RKO (cell line): Measurements from ENCODE around the gene PGGHG.

ENCODE experiments used
- DNase-seq: peaks from one replicate; pipeline ENCODE4 v3.0.0-alpha.2; 2016; ENCODE audit warnings: low spot score

The PGGHG gene

GRCh38 chr11:285021-285893, 3.7 kb upstream of the PGGHG start:
- no peak for DNase-seq

- no peak for DNase-seq
Observed at GRCh38 chr11:285894-286220, 3.1 kb upstream of the PGGHG start.

DNA sequence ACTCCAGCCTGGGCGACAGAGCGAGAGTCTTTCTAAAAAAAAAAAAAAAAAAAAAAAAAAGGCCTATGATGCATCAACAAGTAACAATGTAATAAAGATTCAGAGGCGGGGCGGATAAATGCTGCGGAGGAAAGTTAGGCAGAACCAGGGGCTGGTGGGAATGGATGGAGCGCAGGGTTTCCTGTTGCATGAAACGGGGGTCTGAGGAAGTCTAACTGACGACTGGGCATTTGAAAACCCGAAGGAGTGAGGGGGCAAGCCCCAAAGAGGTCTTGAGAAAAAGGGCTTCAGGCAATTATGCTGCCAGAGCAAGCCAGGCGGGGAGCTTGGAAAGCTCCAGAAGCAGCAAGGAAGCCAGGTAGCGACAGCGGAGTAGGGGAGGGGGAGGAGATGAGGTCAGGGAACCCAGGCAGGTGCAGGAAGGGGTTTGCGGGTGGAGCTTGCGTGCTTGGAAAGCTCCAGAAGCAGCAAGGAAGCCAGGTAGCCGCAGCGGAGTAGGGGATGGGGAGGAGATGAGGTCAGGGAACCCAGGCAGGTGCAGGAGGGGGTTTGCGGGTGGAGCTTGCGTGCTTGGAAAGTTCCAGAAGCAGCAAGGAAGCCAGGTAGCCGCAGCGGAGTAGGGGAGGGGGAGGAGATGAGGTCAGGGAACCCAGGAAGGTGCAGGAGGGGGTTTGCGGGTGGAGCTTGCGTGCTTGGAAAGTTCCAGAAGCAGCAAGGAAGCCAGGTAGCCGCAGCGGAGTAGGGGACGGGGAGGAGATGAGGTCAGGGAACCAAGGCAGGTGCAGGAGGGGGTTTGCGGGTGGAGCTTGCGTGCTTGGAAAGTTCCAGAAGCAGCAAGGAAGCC, 1.7 kb upstream of the PGGHG start:
- DNase-seq: peak; percentile 65

GRCh38 chr11:287821-288477, 977 bp upstream of the PGGHG start:
- no peak for DNase-seq

GRCh38 chr11:289398-289711, 429 bp downstream of the PGGHG start:
- DNase-seq: no peak

DNA sequence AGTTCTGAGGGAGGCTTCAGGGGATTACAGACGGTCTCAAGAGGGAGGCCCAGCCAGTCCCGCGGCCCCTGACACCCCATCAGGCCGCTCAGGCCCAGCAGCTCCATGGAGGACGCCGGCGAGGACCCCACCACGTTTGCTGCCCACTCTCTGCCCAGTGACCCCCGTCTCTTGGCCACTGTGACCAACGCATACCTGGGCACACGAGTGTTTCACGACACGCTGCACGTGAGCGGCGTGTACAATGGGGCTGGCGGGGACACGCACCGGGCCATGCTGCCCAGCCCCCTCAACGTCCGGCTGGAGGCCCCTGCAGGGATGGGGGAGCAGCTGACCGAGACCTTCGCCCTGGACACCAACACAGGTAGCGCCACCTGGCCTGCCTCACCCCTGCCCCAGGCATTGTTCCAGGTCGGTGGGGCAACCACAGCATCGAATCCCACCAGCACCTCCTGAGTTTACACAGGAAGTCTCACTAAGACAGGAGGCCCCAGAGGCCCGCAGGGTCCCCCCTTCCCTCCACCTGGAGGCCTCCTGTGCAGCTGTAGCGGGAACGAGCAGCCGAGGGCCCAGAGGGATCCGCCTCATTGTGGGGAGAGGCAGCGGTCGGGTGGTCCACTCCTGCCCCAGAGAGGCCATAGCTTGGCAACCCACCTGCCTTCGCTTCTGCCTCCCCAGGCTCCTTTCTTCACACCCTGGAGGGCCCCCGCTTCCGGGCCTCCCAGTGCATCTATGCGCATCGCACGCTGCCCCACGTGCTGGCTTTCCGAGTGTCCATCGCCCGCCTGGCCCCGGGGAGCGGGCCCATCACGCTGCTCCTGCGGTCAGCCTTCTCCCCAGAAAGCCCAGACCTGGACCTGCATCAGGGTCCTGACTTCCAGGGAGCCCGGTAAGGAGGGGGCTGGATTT, 1.0 kb downstream of the PGGHG start:
- DNase-seq: no peak

GRCh38 chr11:290621-291231, 1.8 kb downstream of the PGGHG start:
- no peak for DNase-seq

DNA sequence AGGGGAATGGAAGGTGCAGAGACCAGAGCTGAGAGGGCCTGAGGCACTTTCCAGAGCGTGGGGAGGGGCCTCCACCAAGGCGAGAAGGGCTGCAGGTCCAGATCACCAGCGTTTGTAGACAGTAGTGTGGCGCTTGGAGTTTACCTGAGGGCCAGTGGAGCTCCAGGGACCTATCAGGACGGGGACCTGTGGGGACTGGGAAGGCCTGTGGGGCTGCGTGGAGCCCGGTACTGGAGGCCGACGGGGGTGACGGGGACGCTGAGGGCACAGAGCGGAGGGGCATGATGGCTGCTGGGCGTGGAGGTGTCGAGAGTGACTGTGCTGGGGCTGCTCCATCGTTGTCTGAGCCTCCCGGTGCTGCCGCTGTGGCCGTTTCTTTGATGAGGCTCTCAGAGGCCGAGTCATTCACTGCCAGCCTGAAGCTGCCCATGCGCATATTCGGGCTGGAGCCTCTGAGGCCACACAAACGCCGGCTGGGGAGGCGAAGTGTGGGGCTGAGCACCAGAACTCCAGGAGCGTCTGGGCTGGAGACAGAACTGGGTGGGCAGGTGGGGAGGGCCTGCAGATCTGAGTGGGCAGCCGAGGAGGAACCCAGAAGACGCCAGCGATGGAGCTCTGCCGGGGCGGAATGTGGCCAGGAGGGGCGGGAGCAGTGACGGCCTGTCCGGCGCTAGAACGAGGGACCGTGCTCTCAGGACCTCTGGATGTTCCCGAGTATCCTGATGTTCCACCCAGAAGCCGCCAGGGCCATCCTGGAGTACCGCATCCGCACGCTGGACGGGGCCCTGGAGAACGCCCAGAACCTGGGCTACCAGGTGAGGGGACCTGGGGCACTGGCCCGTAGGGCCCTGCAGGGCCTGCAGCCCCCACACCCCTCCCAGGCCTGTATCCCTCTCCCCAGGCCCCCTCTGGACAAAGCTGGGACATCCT, 2.6 kb downstream of the PGGHG start:
- no peak for DNase-seq

GRCh38 chr11:292211-293121, 3.5 kb downstream of the PGGHG start:
- no peak for DNase-seq

- DNase-seq: no peak
Observed at GRCh38 chr11:293271-293851, 4.4 kb downstream of the PGGHG start.

DNA sequence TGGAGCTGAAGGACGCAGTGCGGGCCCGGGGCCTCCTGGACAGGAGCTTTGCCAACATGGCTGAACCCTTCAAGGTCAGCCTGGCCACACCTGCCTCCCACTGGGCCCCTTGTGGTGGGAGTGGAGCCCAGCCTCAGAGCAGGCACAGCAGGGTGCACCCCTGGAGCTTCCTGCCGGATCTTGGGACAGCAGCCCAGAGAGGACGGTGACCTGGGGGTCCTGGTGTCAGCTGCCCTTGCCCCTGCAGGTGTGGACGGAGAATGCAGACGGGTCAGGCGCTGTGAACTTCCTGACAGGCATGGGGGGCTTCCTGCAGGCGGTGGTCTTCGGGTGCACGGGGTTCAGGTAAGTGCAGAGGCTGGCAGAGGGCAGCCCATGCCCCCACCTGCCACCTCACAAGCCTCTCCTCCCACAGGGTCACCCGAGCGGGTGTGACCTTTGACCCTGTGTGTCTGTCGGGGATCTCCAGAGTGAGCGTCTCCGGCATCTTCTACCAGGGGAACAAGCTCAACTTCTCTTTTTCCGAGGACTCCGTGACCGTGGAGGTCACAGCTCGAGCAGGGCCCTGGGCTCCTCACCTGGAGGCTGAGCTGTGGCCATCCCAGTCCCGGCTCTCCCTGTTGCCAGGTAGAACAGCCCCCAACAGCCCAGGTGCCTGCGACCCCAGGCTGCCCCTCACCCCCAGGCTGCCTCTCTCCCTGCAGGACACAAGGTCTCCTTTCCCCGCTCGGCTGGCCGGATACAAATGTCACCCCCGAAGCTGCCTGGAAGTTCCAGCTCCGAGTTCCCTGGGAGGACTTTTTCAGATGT, 5.1 kb downstream of the PGGHG start:
- DNase-seq: no peak

DNA sequence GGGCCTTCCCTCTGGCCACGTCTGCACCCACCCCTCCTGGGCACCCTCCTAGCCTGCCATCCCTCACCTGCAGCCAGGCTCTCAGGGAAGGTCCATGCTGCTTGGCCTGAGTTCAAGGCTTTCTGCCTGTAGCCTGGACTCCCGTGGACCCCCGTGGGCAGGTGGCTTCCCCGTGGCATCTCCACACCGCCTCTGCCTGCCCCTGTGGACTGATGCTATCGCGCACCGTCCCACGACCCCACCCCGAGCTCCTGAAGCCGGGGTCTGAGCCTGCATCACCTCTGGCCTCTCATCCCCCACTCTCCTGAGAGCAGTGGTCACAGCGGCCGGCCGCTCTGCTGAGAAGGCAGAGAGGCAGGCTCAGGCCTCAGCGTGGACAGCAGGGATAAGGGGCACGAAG, 5.9 kb downstream of the PGGHG start:
- DNase-seq: no peak

DNA sequence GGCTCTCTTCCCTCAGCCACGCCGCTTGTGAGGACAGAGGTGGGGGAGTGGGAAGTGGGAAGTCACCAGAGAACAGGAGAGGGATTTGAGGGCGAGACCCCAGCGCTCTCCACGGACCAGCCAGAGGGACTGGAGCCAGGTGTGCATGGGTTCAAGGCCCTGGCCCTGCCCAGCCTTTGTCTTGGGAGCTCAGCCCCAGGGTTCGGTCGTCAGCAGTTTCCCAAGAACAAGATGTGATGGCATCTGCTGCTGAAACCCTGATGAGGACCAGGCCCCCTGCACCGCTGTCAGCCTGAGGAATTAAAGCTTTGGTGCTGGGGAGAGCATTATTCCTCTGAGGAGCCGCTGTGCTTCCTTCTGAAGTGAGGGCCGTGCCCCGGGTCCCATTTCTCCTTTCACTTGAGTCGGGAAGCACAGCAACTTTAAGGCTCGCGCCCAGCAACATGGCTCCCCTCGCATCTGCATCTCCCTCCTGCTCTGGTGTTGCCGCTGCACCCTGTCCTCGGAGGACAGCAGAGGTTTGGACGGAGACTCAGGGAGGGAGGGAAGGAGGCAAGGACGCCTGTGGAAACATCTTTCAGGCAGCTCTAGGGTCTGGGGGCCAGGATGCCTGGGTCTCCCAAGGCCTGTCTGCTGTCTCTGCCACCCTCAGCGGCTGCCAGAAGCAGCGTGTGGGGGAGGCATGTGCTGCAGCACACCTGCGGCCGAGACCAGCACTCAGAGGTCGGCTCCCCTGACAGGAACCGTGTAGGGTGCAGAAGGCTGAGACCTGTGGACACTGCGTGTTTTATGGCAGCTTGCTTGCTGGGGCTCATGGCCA, 6.6 kb downstream of the PGGHG start:
- DNase-seq: no peak

GRCh38 chr11:296171-297050, 7.5 kb downstream of the PGGHG start:
- no peak for DNase-seq

- no peak for DNase-seq
Observed at GRCh38 chr11:297051-297585, 8.2 kb downstream of the PGGHG start.
